Measurements from ENCODE around the gene NOVA2. TPM values are rescaled to one million over a fixed set of nuclear protein-coding genes. Genes with fewer than 3 reads are reported as not detected.

NOVA2 gene
- total RNA-seq, 1 experiment from 2014 or later = 2.5 TPM

DNA sequence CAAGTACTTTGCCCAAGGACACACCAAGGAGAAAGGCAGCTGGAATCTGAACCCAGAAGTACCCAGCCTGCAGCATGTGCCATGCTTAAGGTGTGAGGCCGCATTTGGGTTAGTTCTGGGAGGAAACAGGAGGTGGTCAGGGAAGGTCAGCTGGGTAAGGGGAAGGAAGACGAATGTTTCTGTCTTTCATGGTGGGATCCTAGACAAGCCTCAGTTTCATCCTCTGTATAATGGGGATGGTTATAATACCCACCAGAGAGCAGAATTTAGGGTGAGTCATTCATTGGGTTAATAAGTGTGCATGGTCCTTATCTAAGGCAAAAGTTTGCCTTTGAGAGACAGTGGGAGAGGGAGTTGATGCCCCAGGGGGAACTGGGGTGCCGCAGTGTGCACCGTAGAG is 25.2 kb upstream of the NOVA2 start:
- Histone ChIP-seq H3K27me3 (ENCODE audit: insufficient read depth, low read length) (no peaks in the 10 kb centered on the region), H3K4me2 (ENCODE audit: low read length) (no peak overlapping the region), H3K27ac (ENCODE audit: low read depth, low read length) (no peak overlapping the region), H4K20me1 (ENCODE audit: insufficient read depth) (no peaks in the 10 kb centered on the region), H3K79me2 (ENCODE audit: insufficient read depth, low read length) (peaks cover 16% of the 10 kb centered on the region; the same call in 1 of the 2 replicates), H3K9me3 (ENCODE audit: control insufficient read depth in 1 of 2, insufficient read depth in 1 of 2, low read depth in 1 of 2, low read length in 2 of 2) (no peaks in the 10 kb centered on the region), H3K4me3 (replicated peaks in 1 of 2; ENCODE audit: low read depth in 1 of 2, low read length in 2 of 2) (no peak overlapping the region), H2AFZ (ENCODE audit: low read depth, low read length, poor library complexity, severe bottlenecking) (no peak overlapping the region), H3K36me3 (ENCODE audit: control insufficient read depth in 1 of 2, insufficient read depth in 2 of 2, low read length in 2 of 2) (no peaks in the 10 kb centered on the region; a peak in 1 of 4 replicates), H3K4me1 (ENCODE audit: control insufficient read depth in 1 of 2, insufficient read depth in 2 of 2, low read length in 2 of 2) (peaks cover 7 to 11% of the 10 kb centered on the region in 2 experiments; a peak in 3 of 4 replicates), H3K9ac (ENCODE audit: low read length) (no peak overlapping the region), H3K9me2 (ENCODE audit: insufficient read depth) (no peaks in the 10 kb centered on the region)
- TF ChIP-seq YY1 (IDR thresholded peaks at IDR 0.05; ENCODE audit: extremely low read depth, insufficient replicate concordance, low read depth, low read length) (no peak), TCF7L2 (IDR thresholded peaks at IDR 0.05; ENCODE audit: borderline replicate concordance, extremely low read depth, insufficient read depth, insufficient read length) (no peak), REST (IDR thresholded peaks at IDR 0.05; ENCODE audit: low read depth) (no peak), ZFX (IDR thresholded peaks at IDR 0.05) (no peak), FOSL1 (IDR thresholded peaks at IDR 0.05; ENCODE audit: low read depth) (no peak), POLR2AphosphoS5 (IDR thresholded peaks at IDR 0.05; ENCODE audit: low read depth, low read length) (no peak)
- TF ChIP-seq, protein P1, sequence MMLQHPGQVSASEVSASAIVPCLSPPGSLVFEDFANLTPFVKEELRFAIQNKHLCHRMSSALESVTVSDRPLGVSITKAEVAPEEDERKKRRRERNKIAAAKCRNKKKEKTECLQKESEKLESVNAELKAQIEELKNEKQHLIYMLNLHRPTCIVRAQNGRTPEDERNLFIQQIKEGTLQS (IDR thresholded peaks at IDR 0.05) = no peak
- BruUV-seq (replicated peaks) = no TSS peak
- intact Hi-C loops (cut with micrococcal nuclease) = no loop called here
- ATAC-seq = no peak
- ChIA-PET CTCF (interaction anchor here (0.6 kb wide), 1 partner anchor 44 kb away, joined by 3 read pairs; no protein-coding TSS in a partner anchor), RAD21 (ENCODE audit: low non-redundant PET in 1 of 2, low total read pairs in 2 of 2, uncharacterized antibody in 2 of 2, unreplicated experiment in 2 of 2) (no interaction called here), POLR2A (interaction anchor here (1.8 kb wide), 1 partner anchor 113 kb away, joined by 3 read pairs; the partner anchor contains the start of gene IRF2BP1)
- DNase-seq (ENCODE audit: low read depth, low spot score) = no peak
